ENCODE results near the gene ADGRA1. TPM values are rescaled to one million over a fixed set of nuclear protein-coding genes. Genes with fewer than 3 reads are reported as not detected.

ADGRA1 gene
- total and polyA plus RNA-seq, 10 of the 15 experiments (the other 5 are each of a cell fraction or from before 2014, with no cell fraction given), result not detected

DNA sequence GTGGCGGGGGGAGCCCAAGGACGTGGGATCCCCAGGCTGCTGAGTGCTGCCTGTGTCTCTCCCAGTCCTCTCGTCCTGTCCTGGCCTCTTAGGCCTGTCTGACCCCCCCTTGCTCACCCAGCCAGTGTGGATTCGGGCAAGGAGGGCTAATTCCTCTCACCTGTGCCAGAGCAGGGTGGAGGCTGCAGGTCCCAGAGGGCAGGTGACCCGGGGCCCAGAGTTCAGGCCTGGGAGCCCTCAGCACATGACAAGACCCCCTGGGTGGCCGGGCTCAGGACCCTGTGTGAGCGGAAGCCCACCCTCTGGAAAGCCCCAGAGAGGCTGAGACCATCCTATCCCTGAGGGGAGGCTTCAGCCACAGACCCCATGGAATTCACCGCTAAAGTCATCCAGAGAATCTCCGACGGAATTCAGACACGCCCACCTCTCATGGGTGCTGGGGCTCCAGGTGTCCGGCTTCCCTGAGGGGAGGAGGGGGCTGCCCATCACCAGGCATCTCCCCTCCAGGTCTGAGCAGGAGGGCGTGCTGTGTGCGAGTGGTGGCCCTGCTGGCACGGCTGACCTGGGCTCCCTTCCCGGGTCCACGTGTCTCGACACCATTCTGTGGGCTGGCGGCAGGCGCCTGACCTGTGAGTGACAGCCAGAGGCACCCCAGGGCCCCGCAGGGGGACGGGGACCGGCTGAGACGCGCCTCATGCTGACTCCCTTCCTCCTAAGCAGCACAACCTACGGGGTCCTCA, 77.3 kb downstream of the ADGRA1 start:
- FAIRE-seq, result no peak
- H3K27ac ChIP-seq (ENCODE audit: control insufficient read depth, insufficient read depth), result no peak overlapping the region
- in situ Hi-C loops (cut with MboI) (no loop called here), intact Hi-C loops (cut with micrococcal nuclease; ENCODE audit: unreplicated experiment) (no loop called here)
- SMC1A ChIA-PET (ENCODE audit: uncharacterized antibody, unreplicated experiment), result no interaction called here
- WGBS (ENCODE audit: insufficient coverage, insufficient replicate concordance, low lambda C conversion rate, missing lambda C conversion rate), result 46% methylated on average over 26 of the region's 26 CpGs
- POLR2A ChIA-PET, result no interaction called here
- no peak for DNase-seq (ENCODE audit: low read depth, low spot score)
- H3K79me2 ChIP-seq (ENCODE audit: control insufficient read depth, insufficient read depth, low read length), result no peaks in the 10 kb centered on the region
- H3K4me2 ChIP-seq (ENCODE audit: control insufficient read depth, insufficient read depth), result no peak overlapping the region
- H3K9me3 ChIP-seq (replicated peaks; ENCODE audit: control insufficient read depth, insufficient read depth, low read length), result no peaks in the 10 kb centered on the region; the same call in 2 of the 3 replicates
- no peak for TF ChIP-seq CBFB (IDR thresholded peaks at IDR 0.05; ENCODE audit: low read depth)
- TF ChIP-seq SRF (IDR thresholded peaks at IDR 0.05; ENCODE audit: low read depth in 2 of 2, low read length in 2 of 2), result 0 out of 4 replicates have a peak, but pooled peaks of 1 of the 2 experiments have one; percentile 12
- BruUV-seq (replicated peaks), result no TSS peak
- no peak overlapping the region for H3K9ac ChIP-seq (ENCODE audit: control insufficient read depth, insufficient read depth, low read length)
- CTCF ChIA-PET, result no interaction called here
- H4K20me1 ChIP-seq (ENCODE audit: control insufficient read depth, insufficient read depth), result no peaks in the 10 kb centered on the region
- ATAC-seq, result no peak
- no peaks in the 10 kb centered on the region for H3K4me1 ChIP-seq (ENCODE audit: control insufficient read depth, insufficient read depth, low read length)
- no peak overlapping the region for H3K4me3 ChIP-seq
- H3K27me3 ChIP-seq (replicated peaks in 1 of 2; ENCODE audit: control insufficient read depth in 2 of 2, insufficient read depth in 2 of 2, low read length in 1 of 2), result no peaks in the 10 kb centered on the region
- no peak overlapping the region for H2AFZ ChIP-seq (ENCODE audit: control insufficient read depth, low read depth, low read length)
- RAD21 ChIA-PET (ENCODE audit: unreplicated experiment), result no interaction called here
- no peaks in the 10 kb centered on the region for H3K36me3 ChIP-seq (ENCODE audit: control insufficient read depth in 2 of 2, insufficient read depth in 2 of 2, low read length in 1 of 2)

DNA sequence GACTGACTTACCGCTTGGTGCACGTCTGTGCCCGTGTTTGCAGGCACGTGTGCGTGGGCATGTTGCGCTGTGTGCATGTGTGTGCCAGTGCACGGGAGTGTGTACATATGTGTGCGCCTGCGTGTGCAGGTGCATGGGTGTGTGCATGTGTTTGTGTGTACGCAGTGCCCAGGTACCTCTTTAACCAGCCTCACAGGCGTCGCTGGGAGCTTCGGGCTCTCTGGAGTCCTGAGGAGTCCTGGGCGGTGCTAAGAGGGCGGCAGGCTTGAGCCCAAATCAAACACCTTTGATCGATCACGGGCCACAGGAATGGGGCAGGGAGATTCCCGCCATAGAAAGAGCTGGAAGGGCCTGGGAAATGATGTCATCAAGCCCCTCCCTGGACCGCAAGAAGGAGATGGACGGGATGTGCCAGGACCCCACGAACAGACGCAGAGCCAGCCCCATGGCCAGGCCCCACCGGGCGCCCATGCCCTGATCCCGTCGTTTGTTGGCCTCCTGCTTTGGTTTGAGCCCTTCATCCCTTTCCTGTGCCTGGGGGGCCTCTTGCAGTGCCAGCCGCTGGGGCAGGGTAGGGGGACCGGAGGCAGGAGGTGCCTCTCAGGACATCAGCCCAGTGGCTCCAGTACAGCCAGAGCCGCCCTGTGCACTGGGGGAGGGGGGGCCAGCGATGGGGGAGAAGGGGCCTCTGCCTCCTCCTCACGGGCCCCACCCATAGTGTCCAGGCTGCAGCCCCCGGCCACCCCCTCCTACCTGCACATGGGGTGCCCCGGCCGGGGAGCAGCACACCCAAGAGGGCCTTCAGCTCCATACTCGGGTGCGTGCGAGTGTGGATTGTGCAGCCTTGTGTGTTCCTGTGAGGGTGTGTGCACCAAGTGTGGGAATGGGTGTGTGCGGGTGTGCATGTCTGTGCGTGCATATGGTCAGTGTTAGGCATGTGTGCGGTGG, 78.1 kb downstream of the ADGRA1 start:
- Histone ChIP-seq H3K27me3 (replicated peaks in 1 of 2; ENCODE audit: control insufficient read depth in 2 of 2, insufficient read depth in 2 of 2, low read length in 1 of 2) (no peaks in the 10 kb centered on the region), H3K4me3 (no peak overlapping the region), H3K36me3 (ENCODE audit: control insufficient read depth in 2 of 2, insufficient read depth in 2 of 2, low read length in 1 of 2) (no peaks in the 10 kb centered on the region), H3K27ac (ENCODE audit: control insufficient read depth, insufficient read depth) (no peak overlapping the region), H3K4me2 (ENCODE audit: control insufficient read depth, insufficient read depth) (no peak overlapping the region), H4K20me1 (ENCODE audit: control insufficient read depth, insufficient read depth) (no peaks in the 10 kb centered on the region), H3K9me3 (replicated peaks; ENCODE audit: control insufficient read depth, insufficient read depth, low read length) (no peaks in the 10 kb centered on the region; the same call in 2 of the 3 replicates), H3K79me2 (ENCODE audit: control insufficient read depth, insufficient read depth, low read length) (no peaks in the 10 kb centered on the region), H3K4me1 (ENCODE audit: control insufficient read depth, insufficient read depth, low read length) (no peaks in the 10 kb centered on the region), H2AFZ (ENCODE audit: control insufficient read depth, low read depth, low read length) (no peak overlapping the region), H3K9ac (ENCODE audit: control insufficient read depth, insufficient read depth, low read length) (no peak overlapping the region)
- CTCF ChIA-PET, result no interaction called here
- 75% methylated on average over 39 of the region's 40 CpGs for WGBS (ENCODE audit: insufficient coverage, insufficient replicate concordance, low lambda C conversion rate, missing lambda C conversion rate)
- BruUV-seq (replicated peaks), result no TSS peak
- TF ChIP-seq, protein P1, sequence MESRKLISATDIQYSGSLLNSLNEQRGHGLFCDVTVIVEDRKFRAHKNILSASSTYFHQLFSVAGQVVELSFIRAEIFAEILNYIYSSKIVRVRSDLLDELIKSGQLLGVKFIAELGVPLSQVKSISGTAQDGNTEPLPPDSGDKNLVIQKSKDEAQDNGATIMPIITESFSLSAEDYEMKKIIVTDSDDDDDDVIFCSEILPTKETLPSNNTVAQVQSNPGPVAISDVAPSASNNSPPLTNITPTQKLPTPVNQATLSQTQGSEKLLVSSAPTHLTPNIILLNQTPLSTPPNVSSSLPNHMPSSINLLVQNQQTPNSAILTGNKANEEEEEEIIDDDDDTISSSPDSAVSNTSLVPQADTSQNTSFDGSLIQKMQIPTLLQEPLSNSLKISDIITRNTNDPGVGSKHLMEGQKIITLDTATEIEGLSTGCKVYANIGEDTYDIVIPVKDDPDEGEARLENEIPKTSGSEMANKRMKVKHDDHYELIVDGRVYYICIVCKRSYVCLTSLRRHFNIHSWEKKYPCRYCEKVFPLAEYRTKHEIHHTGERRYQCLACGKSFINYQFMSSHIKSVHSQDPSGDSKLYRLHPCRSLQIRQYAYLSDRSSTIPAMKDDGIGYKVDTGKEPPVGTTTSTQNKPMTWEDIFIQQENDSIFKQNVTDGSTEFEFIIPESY (IDR thresholded peaks at IDR 0.05), result no peak
- TF ChIP-seq, protein P2, sequence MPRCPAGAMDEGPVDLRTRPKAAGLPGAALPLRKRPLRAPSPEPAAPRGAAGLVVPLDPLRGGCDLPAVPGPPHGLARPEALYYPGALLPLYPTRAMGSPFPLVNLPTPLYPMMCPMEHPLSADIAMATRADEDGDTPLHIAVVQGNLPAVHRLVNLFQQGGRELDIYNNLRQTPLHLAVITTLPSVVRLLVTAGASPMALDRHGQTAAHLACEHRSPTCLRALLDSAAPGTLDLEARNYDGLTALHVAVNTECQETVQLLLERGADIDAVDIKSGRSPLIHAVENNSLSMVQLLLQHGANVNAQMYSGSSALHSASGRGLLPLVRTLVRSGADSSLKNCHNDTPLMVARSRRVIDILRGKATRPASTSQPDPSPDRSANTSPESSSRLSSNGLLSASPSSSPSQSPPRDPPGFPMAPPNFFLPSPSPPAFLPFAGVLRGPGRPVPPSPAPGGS (IDR thresholded peaks at IDR 0.05; ENCODE audit: borderline replicate concordance, insufficient read depth, low read depth, low read length, poor library complexity, severe bottlenecking), result peak; percentile 52
- no peak for TF ChIP-seq RFX5 (IDR thresholded peaks at IDR 0.05; ENCODE audit: low read depth, low read length)
- TF ChIP-seq, protein P3, sequence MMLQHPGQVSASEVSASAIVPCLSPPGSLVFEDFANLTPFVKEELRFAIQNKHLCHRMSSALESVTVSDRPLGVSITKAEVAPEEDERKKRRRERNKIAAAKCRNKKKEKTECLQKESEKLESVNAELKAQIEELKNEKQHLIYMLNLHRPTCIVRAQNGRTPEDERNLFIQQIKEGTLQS (IDR thresholded peaks at IDR 0.05; ENCODE audit: borderline replicate concordance, extremely low read depth, low read depth, low read length), result no peak
- ATAC-seq (no peak), FAIRE-seq (no peak), DNase-seq (ENCODE audit: low read depth, low spot score) (no peak)
- in situ Hi-C loops (cut with MboI), result no loop called here
- intact Hi-C loops (cut with micrococcal nuclease; ENCODE audit: unreplicated experiment), result no loop called here
- RAD21 ChIA-PET (ENCODE audit: unreplicated experiment), result interaction anchor here (0.9 kb wide), 1 partner anchor 16 kb away, joined by 3 read pairs; no protein-coding TSS in a partner anchor
- POLR2A ChIA-PET, result no interaction called here
- SMC1A ChIA-PET (ENCODE audit: uncharacterized antibody, unreplicated experiment), result no interaction called here
